ENCODE results near the gene KAZN.

- no peak for TF ChIP-seq CTCF (IDR thresholded peaks at IDR 0.05; ENCODE audit: low read length)
- no peak for TF ChIP-seq EZH2phosphoT487 (IDR thresholded peaks at IDR 0.05; ENCODE audit: low read length)
- TF ChIP-seq EZH2 (optimal IDR thresholded peaks at IDR 0.05; ENCODE audit: low read depth, low read length) = no peak
Measured at GRCh38 chr1:14598498-14599182, at the start of gene KAZN.

All from MM.1S (cell line).